Activated T-cell treated with anti-CD3 and anti-CD28 coated beads, Interleukin-2, amount 50 U/mL, for 72 hours (primary cell): ENCODE results near the gene RNF150. TPM values are rescaled to one million over a fixed set of nuclear protein-coding genes. Genes with fewer than 3 reads are reported as not detected.
A peak's percentile ranks its signal among the peaks of the same experiment; 100 is the strongest.

Experiments used
- ATAC-seq, 2 donors: fragments of 150-1000 bp; cut with Tn5 transposase; replicated peaks in 1 of 2; 2 replicates each; pipeline ENCODE4 v1.10.0; 2021; ENCODE audit warnings: moderate library complexity in 2 of 2, mild to moderate bottlenecking in 1 of 2
- DNase-seq, 2 donors: peaks; one replicate each; pipeline ENCODE4 v3.0.0; 2021 to 2022; ENCODE audit warnings: mixed read lengths in 1 of 2
- H3K27ac Mint-ChIP-seq: one replicate; pipeline ENCODE4 v1.8.0; 2022; ENCODE audit warnings: mild to moderate bottlenecking, moderate library complexity, mixed read lengths
- H3K27me3 Mint-ChIP-seq: one replicate; pipeline ENCODE4 v1.8.0; 2022; ENCODE audit warnings: low read depth, mixed read lengths
- H3K36me3 Mint-ChIP-seq, 2 donors: one replicate each; pipeline ENCODE4 v1.8.0; 2022; ENCODE audit warnings: mixed read lengths in 2 of 2, mild to moderate bottlenecking in 1 of 2; ENCODE audit not compliant: insufficient read depth in 2 of 2
- H3K4me1 Mint-ChIP-seq: one replicate; pipeline ENCODE4 v1.8.0; 2022; ENCODE audit warnings: low read depth, mixed read lengths
- H3K4me3 Mint-ChIP-seq, 2 donors: one replicate each; pipeline ENCODE4 v1.8.0; 2022; ENCODE audit warnings: mild to moderate bottlenecking in 2 of 2, mixed read lengths in 2 of 2, moderate library complexity in 2 of 2
- H3K9me3 Mint-ChIP-seq, 2 donors: one replicate each; pipeline ENCODE4 v1.8.0; 2022; ENCODE audit warnings: mixed read lengths in 2 of 2
- total RNA-seq, 2 donors: library from RNA; stranded (reverse); gene quantifications; one replicate each; pipeline ENCODE4 v1.2.3, GENCODE V29; 2022

RNF150 gene
- total RNA-seq, 2 donors from 2014 or later = 0.10 to 0.46 TPM

DNA sequence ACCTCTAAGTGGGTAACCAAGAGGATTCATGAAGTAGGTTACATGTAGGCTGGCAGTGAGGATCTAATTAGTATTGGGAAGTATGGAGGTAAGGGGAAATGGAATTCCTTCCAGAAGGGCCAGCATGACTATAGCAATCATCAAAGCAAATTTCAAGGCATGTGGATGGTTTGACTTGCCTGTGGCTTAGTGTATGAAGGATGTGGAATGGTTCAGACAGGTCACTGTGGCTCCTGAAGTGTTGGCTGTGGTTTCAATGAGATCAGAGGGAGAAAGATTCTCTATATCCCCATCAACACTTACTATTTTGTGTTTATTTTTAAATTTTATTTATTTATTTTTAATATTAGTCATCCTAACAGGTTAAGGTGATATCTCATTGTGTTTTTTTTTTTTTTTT lies 255.5 kb downstream of the RNF150 start:
- no peak overlapping the region for H3K4me3 Mint-ChIP-seq
- H3K4me1 Mint-ChIP-seq = no peaks in the 10 kb centered on the region
- ATAC-seq = no peak
- H3K27ac Mint-ChIP-seq = no peak overlapping the region
- peaks cover 4% of the 10 kb centered on the region in 2 donors for H3K9me3 Mint-ChIP-seq
- peaks cover 0 to 2% of the 10 kb centered on the region in 2 donors for H3K36me3 Mint-ChIP-seq
- H3K27me3 Mint-ChIP-seq = peaks cover 10% of the 10 kb centered on the region
- DNase-seq = no peak

DNA sequence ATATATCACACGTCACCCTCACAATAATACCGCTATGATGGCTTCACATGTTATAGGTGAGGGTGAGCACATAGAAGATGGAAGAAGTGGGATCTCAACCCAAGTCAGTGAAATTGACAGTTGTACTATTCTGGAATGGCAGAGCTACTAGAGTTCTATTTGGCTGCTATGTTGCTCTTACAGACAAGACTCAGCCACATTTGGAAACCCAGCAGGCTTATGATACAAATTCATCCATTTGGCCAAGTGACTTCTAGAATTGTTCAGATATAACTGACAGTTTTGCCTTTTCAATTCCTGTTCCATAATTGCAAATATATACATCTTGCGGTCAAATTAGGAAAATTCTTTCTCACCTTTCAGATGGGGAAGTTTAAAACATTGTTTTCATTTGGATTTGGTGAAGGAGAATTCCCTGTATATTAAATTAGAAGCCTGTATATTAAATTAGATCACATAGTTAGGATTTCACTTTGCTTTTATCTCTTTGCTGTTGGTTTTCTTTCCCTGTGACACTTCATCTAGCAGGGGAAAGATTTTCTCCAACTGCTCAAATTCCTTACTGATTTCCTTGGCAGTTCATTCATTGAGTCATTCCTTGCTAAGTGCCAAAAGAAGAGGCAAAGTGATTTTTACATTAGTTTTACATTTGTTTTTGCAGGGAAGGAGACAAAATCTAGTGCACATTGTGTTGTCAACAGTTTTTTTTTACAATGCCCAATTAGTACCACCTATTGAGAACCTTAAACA lies 256.5 kb downstream of the RNF150 start:
- H3K4me1 Mint-ChIP-seq = no peaks in the 10 kb centered on the region
- H3K9me3 Mint-ChIP-seq = peaks cover 2 to 4% of the 10 kb centered on the region in 2 donors
- no peaks in the 10 kb centered on the region for H3K36me3 Mint-ChIP-seq
- DNase-seq (no peak), ATAC-seq (no peak)
- H3K27ac Mint-ChIP-seq = no peak overlapping the region
- H3K4me3 Mint-ChIP-seq = no peak overlapping the region
- H3K27me3 Mint-ChIP-seq = peaks cover 10% of the 10 kb centered on the region

DNA sequence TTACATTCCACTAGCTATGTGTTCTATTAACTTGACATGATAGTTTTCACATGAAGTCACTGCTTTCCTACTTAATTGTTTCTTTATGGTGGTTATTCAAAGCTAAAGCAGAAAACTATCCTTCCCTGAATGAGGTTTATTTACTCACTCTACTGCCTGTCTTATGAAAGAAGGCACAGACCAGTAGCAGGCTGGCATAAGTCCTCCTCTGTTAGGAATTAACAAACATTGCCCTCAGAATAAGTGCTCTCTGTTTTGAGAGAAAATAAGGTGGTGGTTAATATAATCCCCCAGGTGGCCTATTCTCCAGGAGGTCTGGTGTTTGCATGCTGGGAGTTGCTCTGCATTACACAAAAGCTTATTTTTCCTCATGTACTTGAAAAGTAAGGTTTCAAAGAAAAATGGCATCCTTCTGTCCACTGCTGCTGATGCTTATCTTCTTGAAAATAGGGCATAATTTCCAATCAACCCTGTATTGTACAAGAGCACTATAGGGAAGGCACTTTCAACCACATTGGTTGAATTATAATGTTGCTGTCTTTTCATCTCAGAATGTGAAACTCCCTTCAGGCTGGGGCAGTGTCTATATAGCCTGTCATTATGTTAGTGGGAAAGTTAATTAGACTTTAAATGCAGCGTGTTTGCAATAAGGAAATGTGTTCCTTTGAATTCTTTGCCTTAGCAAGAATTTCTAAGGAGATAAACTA lies 257.4 kb downstream of the RNF150 start:
- Mint-ChIP-seq H3K27me3 (peaks cover 10% of the 10 kb centered on the region), H3K27ac (no peak overlapping the region), H3K4me3 (no peak overlapping the region), H3K36me3 (no peaks in the 10 kb centered on the region), H3K9me3 (peaks cover 2 to 4% of the 10 kb centered on the region in 2 donors), H3K4me1 (no peaks in the 10 kb centered on the region)
- DNase-seq (no peak), ATAC-seq (no peak)

DNA sequence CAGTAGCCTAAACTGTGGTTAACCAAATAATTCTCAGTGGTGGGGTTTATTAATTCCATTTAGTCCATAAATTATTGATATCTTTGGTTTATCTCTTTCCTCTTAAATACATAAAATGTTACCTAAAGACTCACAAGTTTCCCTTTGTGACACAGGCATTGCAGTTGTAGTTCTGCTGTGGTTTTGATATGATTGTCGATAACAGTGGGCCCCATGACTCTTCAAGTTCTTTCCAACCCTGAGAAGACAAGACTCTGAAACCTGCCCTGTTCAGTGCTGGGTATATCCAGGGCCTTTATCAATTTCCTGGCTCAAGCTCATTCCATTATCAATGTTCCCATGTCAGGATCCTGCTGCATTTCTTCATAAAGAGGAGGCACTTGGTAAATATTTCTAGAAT lies 259.2 kb downstream of the RNF150 start:
- ATAC-seq (no peak), DNase-seq (no peak)
- no peak overlapping the region for H3K4me3 Mint-ChIP-seq
- no peak overlapping the region for H3K27ac Mint-ChIP-seq
- peaks cover 2 to 3% of the 10 kb centered on the region in 2 donors for H3K9me3 Mint-ChIP-seq
- H3K4me1 Mint-ChIP-seq = no peaks in the 10 kb centered on the region
- H3K36me3 Mint-ChIP-seq = no peaks in the 10 kb centered on the region
- peaks cover 8% of the 10 kb centered on the region for H3K27me3 Mint-ChIP-seq

DNA sequence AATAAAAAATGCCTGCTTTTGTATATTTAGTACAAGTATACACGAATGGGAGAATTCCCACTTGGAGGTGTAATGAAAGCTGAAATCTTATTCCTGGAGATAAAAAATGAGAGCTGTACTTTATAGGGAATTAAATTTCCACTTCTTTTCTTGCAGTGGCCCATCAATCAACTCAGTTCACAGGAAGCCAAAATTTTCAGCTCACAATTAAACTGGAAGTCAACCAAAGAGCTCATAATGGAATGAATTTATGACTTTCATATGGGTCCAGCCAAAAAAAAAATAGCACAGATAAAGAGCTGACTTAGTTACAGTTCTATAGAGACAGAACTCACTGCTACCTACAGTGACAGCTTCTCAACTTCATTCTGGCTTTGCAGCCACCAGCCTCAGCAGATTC lies 261.9 kb downstream of the RNF150 start:
- Mint-ChIP-seq H3K4me1 (no peaks in the 10 kb centered on the region), H3K4me3 (no peak overlapping the region), H3K36me3 (no peaks in the 10 kb centered on the region), H3K27me3 (no peaks in the 10 kb centered on the region), H3K27ac (no peak overlapping the region), H3K9me3 (no peaks in the 10 kb centered on the region)
- ATAC-seq = no peak
- DNase-seq = no peak

DNA sequence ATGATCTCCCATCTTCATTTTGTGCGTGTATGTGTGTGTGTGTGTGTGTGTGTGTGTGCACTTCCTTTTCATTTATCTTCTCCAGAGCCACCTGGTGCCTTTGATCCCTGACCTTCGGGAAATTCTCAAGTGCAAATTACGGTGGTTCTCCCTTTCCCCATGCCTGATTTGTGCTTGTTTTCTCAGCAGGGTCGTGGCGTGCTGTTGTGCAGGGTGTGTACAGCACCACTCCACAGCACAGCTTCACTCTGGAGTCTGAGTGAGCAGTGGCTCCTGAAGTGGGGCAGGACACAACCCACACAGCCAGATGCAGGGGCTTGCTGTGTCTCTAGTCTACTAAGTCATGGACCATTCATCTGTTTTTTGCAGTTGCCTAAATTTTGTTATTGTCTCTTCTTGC lies 262.8 kb downstream of the RNF150 start:
- Mint-ChIP-seq H3K27me3 (no peaks in the 10 kb centered on the region), H3K4me1 (no peaks in the 10 kb centered on the region), H3K9me3 (no peaks in the 10 kb centered on the region), H3K4me3 (no peak overlapping the region), H3K27ac (no peak overlapping the region), H3K36me3 (no peaks in the 10 kb centered on the region)
- DNase-seq (no peak), ATAC-seq (no peak)

DNA sequence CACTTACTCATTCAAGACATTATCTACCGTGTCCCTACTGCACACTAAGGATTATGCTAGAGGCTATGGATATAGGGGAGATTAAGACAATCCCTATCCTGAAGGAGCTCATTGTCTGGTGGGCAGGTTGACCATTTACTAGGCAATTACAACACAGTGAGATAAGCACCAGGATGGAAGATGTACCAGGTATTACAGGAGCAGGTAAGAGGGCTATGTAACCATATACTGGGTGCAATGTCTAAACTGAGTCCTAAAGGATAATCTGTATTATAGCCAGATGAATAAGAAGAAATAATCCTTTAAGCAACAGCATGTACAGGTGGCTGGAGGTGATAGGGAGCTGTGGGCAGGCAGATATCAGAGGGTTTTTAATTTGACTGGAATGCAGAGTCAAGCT lies 263.8 kb downstream of the RNF150 start:
- ATAC-seq = no peak
- Mint-ChIP-seq H3K36me3 (no peaks in the 10 kb centered on the region), H3K4me3 (no peak overlapping the region)

DNA sequence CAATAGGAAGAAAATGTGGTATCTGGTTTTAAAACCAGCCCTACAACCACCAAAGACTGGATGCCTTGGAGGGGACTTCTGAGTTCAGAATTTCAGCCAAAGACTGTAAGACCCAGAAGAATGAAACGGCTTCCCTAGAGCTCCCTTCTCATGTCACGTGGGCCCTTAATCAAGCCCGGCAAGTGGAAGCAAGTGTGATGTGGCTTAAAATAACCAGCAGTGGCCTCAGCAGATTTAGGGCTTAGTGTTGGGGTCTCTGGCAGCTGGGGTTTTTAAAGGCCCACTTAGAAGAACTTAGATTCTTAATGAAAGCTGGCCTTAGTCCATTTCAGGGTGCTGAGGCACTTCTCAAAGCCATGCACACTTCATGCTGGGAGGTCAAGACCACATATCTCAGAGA lies 265.9 kb downstream of the RNF150 start:
- Mint-ChIP-seq H3K27me3 (peaks cover 9% of the 10 kb centered on the region), H3K4me3 (no peak overlapping the region), H3K36me3 (no peaks in the 10 kb centered on the region), H3K4me1 (no peaks in the 10 kb centered on the region), H3K27ac (no peak overlapping the region), H3K9me3 (no peaks in the 10 kb centered on the region)
- no peak for DNase-seq
- ATAC-seq = no peak

More for the DNA sequence above, 263.8 kb downstream of the RNF150 start:
- H3K27ac Mint-ChIP-seq = no peak overlapping the region
- H3K4me1 Mint-ChIP-seq = no peaks in the 10 kb centered on the region
- no peaks in the 10 kb centered on the region for H3K27me3 Mint-ChIP-seq
- DNase-seq = no peak
- H3K9me3 Mint-ChIP-seq = no peaks in the 10 kb centered on the region

DNA sequence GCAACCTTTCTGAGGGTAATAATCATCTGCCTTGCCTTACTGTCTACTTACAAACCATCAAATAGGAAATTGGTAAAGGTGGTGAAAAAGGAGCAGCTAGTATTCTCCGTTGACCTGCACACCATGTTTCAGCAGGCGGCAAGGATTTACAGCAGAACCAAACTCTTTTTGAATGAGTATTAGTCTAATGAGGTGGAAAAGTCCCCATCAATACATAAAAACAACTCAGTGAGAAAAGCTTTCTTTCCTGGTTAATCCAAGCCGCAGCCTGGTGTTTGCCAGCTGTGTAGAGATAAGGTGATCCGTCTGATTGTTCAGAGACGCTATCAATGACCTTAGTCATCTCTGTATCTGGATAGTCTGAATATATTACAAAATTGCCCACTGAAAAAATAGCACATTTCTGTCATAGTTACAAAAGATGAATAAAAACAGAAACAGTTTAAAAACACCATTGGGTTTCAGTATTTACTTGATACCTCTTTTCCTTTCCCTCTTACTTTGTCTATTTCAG lies 266.7 kb downstream of the RNF150 start:
- Mint-ChIP-seq H3K9me3 (no peaks in the 10 kb centered on the region), H3K27me3 (peaks cover 16% of the 10 kb centered on the region), H3K4me3 (no peak overlapping the region), H3K27ac (no peak overlapping the region), H3K36me3 (no peaks in the 10 kb centered on the region), H3K4me1 (no peaks in the 10 kb centered on the region)
- DNase-seq = no peak
- no peak for ATAC-seq

DNA sequence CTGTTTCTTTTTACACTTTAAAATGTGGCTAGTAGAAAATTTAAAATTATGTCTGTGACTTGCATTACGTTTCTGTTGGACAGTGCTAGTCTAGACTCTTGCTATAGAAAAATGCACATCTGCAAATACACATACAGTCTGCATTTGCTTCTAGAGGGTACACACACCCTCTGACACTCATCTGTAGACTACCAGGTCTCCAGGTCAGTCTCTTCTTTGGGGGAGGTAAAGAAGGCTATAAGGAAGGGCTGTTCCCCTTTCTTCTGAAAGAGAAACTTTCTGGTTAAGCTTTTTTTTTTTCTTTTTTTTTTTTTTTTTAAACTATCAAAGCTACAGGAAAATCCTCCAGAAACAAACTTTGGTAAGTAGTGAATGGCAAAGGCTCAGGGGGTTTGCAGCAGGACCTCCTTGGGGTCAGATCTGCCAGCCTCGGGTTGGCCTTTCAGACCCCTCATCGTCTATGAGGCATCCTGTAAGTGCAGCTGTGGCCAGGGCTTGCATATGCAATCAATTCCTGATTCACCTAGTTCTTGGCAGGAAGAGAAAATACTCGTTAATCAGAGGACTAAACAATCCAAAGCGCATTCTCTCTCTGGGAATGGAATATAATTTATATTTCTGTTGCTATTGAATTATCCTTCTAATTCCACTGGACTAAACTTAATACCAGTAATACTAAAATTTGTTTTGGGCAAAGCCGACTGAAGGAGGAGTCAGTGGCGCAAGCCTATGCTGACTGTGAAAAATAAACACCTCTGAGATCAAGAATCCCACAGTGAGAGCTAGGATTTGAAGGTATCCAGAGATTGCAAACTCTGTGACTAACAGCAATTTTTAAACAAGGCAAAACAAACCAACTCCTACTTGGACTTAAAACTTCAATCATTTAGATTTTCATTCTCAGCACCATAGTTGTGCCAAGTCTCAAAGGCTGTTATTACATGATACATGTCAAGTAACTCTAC lies 267.7 kb downstream of the RNF150 start:
- Mint-ChIP-seq H3K27ac (no peak overlapping the region), H3K4me1 (no peaks in the 10 kb centered on the region), H3K27me3 (peaks cover 22% of the 10 kb centered on the region), H3K4me3 (no peak overlapping the region), H3K36me3 (no peaks in the 10 kb centered on the region), H3K9me3 (no peaks in the 10 kb centered on the region)
- DNase-seq (no peak), ATAC-seq (no peak)

DNA sequence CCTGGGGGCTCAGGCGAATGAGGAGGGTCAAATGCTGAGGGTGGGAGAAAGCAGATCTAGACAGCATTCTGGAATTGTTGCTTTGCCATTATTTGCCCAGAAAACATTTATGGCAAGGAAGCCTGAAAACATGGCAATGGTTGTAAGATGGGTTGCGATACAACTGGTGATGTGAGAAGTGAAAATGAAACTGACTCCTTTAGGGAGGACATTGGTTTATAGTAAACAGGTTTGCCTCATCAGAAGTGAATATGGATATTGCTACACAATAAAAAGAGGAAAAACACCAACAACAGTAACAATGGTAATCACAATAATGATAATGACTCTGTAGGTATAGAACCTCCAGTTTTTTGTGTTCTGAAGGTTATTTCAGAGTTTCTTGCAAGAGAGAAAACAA lies 270.1 kb downstream of the RNF150 start:
- H3K4me1 Mint-ChIP-seq = no peaks in the 10 kb centered on the region
- peak overlapping the region; percentile 27 for H3K27ac Mint-ChIP-seq
- no peaks in the 10 kb centered on the region for H3K9me3 Mint-ChIP-seq

DNA sequence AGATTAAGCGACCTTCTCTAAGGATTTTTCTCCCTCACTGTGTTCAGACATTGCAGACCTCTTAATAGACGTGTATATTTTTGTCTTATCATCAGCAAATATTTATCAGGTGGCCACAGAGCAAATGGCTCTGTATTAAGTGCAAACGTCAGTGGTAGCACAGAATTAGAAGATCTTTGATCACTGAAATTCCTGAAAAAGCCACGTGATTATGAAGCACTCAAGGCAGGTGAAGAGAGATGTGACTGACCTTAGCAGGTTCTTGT lies 271.2 kb downstream of the RNF150 start:
- Mint-ChIP-seq H3K27me3 (peaks cover 22% of the 10 kb centered on the region), H3K4me1 (no peaks in the 10 kb centered on the region), H3K4me3 (no peak overlapping the region), H3K9me3 (no peaks in the 10 kb centered on the region), H3K27ac (no peak overlapping the region), H3K36me3 (no peaks in the 10 kb centered on the region)
- ATAC-seq (no peak), DNase-seq (no peak)

More for the DNA sequence above, 270.1 kb downstream of the RNF150 start:
- peaks cover 22% of the 10 kb centered on the region for H3K27me3 Mint-ChIP-seq
- H3K4me3 Mint-ChIP-seq = no peak overlapping the region
- no peaks in the 10 kb centered on the region for H3K36me3 Mint-ChIP-seq
- ATAC-seq (no peak), DNase-seq (no peak)
